HG03108 (cell line): ENCODE measurements around the gene GPRC5B.

Experiments used
- ATAC-seq: cut with Tn5 transposase; IDR thresholded peaks from one replicate; pipeline ENCODE4 v1.9.1; 2021; ENCODE audit warnings: moderate library complexity; ENCODE audit not compliant: unreplicated experiment

GPRC5B gene, protein sequence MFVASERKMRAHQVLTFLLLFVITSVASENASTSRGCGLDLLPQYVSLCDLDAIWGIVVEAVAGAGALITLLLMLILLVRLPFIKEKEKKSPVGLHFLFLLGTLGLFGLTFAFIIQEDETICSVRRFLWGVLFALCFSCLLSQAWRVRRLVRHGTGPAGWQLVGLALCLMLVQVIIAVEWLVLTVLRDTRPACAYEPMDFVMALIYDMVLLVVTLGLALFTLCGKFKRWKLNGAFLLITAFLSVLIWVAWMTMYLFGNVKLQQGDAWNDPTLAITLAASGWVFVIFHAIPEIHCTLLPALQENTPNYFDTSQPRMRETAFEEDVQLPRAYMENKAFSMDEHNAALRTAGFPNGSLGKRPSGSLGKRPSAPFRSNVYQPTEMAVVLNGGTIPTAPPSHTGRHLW

GRCh38 chr16:19884611-19885450, at the start of gene GPRC5B:
TSS of gene GPRC5B (minus strand) at chr16:19884848. CDS start at chr16:19872845, 12,003 bp downstream.
- ATAC-seq, result no peak

DNA sequence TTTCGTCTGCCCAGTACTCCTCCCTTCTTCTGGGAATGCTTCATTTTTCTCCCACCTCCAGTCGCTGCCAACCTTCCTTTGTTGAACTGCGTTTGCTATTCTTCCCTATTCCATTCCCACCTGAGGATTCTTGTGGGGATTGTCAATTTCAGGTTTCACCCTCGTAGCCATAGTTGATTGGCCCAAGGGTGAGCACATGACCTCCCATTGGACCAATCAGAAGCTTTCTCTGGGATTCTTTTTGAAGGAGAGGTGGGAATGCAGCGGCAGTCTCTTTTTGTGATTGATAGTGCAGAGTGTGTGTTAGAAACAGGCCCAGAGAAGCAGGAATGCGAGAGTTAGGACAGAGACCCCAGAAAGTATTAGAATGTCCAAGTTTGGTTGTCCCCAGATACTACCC, 49.1 kb upstream of the GPRC5B start:
- ATAC-seq, result no peak

DNA sequence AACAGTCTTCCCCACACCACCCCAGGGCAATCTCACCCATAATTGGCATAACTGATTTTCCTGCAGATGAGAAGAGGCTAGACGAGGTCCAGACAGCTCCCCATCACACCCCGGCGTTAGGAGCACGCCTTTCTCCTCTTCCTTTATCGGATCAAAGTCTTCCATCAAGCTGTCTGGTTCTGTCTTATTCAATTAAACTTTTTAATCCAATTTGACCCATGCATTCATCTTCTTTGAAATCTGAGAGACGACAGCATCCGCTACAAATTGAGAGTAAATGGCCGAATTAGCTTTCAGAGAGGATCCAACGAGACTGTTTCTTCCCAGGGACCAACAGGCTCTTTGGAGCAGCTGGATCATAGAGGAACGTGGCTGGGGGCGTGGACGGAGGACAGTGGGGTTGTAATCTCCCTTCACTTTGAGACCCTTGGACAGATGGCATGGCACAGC, 44.4 kb upstream of the GPRC5B start:
- no peak for ATAC-seq

DNA sequence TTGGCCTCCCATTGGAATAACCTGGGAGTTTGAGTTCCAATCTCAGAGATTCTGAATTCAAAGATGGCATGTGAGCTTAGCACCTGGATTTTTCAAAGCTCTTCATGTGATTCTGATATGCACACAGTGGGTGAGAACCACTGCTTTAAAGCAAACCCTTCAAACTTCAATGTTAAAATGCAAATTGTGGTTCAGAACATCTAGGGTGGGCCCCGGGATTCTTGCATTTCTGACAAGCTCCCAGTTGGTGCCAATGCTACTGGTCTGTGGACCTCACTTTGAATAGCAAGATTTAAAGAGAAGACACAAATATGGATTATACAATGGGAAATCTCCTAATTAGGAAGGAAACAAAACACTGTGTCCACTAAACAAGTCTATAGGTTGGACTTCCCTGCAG, 43.8 kb upstream of the GPRC5B start:
- no peak for ATAC-seq

- no peak for ATAC-seq
Observed at GRCh38 chr16:19926449-19927390, 42.1 kb upstream of the GPRC5B start.

- no peak for ATAC-seq
Observed at GRCh38 chr16:19923396-19923795, 38.7 kb upstream of the GPRC5B start.

DNA sequence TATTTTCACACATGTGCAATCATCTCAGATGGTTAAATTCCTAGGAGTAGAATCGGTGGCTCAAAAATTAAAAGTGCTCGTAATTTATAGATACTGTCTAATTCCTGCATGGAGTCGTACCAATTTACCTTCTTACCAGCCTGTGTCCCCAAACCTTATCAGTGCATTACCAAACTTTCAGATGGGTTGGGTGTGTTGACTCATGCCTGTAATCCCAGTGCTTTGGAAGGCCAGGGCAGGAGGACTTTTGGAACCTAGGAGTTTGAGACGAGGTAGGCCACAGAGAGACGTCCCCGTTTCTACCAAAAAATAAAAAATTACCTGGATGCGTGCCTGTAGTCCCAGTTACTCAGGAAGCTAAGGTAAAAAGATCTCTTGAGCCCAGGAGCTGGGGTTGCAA, 34.5 kb upstream of the GPRC5B start:
- ATAC-seq, result no peak

GRCh38 chr16:19916064-19916463, 31.4 kb upstream of the GPRC5B start:
- ATAC-seq, result no peak

- no peak for ATAC-seq
Observed at GRCh38 chr16:19914877-19915276, 30.2 kb upstream of the GPRC5B start.

GRCh38 chr16:19913340-19913645, 28.6 kb upstream of the GPRC5B start:
- ATAC-seq, result no peak

DNA sequence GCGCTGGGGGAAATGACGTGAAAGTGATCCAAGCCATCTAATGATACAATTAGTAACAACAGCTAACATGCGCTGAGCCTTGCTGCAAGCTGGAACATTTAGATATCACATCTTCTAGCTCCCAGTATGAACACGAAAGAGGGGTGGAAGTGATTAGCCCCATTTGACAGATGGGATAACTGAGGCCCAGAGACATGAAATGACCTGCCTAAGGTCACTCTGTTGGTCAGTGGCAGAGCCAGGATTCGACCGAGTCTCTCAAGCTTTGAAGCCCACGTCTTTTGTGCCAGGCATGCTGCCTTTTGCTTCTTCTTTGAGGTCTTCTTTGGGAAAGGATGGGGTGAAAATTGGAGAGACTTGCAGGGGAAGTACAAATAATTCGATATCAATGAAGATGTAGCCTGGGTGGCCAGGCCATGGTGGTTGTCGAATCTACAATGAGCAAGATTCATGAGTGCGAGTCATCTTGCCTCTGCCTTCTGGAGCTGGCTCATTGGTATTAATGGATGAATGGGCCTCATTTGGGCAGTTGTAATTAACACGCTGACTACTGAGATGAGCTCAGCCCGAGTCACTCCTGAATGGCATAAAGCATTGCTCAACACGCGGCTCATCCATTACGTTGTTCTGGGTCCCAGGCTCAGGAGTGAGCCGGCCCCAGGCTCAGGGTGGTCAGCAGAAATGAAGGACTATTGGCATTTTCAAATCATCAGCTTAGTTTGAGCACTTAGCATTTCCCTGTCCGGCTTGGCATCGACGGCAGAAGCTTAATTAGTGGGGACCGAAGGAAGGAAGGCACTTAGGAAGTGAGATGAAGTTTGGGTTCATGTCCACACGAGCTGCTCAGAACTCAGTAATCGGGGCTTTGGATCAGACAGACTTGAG, 28.0 kb upstream of the GPRC5B start:
- ATAC-seq, result no peak

DNA sequence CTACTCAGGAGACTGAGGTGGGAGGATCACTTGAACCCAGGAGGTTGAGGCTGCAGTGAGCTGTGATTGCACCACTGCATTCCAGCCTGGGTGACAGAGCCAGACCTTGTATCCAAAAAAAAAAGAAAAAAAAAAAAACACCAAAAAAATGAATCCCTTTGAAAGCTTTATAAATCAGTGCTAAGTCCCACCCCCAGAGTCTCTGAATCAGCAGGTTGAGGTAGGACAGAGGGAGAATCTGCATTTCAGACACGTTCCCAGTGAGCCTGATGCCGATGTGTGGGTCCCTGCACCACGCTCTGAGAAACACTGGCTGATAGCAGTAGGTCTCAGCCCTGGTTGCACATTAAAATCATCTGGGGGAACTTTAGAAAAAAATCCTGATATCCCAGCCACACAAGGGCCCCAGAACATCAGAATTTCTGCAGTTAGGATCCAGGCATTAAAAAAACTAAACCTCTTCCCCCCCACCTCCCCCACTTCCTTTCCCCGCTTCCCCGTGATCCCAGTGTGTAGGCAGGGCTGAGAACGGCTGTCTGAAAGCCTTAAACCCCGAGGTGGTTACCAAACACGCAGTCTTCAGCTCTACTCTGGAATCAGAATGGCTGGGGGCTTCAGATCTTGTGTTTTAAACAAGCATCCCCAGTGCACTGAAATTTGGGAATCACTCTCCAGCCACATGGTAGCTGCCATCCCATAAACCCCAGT, 27.3 kb upstream of the GPRC5B start:
- no peak for ATAC-seq

DNA sequence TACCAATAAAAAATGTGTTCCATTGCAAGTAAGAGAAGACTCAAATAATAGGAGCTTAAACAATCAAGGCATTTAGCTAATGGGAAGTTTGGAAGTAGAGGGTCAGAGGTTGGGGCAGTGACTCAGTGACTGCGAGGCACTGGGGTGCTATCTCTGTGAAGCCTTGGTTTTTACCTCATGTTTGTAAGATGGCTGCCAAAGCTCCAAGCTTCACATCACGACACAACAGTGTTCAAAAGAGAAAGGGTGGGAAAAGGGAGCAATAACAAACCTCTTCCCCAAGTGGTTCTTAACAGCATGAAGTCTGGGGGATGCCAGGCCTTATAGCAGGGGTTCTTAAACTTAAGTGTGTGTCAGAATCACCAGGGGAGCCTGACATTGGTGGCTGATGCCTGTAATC, 26.6 kb upstream of the GPRC5B start:
- ATAC-seq, result no peak

DNA sequence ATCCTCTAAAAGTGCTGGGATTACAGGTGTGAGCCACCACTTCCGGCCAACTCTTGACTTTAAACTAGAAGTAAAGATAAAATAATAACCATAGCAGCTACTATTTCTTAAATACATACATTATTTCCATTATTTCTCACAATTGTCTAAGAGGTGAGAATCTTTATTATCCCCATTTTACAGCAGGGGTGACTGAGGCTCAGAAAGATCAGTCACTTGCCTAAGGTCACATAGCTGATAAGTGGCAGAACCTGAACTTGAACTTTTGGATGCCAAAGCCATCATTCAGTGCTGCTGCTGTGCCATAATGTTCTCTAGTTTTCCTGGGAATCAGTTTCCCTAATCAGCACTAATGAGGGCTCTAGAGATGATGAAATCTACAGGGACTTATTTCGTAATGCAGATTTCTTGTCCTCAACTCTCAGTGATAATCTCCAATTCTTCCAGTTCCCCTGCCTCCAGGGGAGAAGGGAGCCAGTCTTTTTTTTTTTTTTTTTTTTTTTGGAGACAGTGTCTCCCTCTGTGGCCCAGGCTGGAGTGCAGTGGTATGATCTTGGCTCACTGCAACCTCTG, 25.2 kb upstream of the GPRC5B start:
- no peak for ATAC-seq

- ATAC-seq, result no peak
Observed at GRCh38 chr16:19908921-19909320, 24.3 kb upstream of the GPRC5B start.

GRCh38 chr16:19907161-19907992, 22.7 kb upstream of the GPRC5B start:
- no peak for ATAC-seq

DNA sequence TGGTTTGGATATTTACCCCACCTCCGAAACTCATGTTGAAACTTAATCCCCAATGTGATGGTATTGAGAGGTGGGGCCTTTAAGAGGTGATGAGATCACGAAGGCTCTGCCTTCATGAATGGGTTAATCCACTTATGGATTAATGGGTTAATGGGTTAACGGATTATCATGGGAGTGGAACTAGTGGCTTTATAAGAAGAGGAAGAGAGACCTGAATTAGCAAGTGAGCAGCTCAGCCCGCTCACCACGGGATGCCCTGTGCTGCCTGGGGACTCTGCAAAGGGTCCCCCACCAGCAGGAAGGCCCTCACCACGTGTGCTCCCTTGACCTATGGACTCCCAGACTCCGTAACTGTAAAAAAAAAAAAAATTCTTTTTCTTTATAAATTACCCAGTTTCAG, 16.5 kb upstream of the GPRC5B start:
- ATAC-seq, result no peak

- no peak for ATAC-seq
Observed at GRCh38 chr16:19899605-19899955, 14.9 kb upstream of the GPRC5B start.
